ENCODE measurements around the gene GMDS. TPM values are rescaled to one million over a fixed set of nuclear protein-coding genes. Genes with fewer than 3 reads are reported as not detected.

GMDS gene
- total RNA-seq, 1 donor from 2014 or later = 44.5 TPM

GRCh38 chr6:1736346-1737105 is 508.9 kb downstream of the GMDS start:
- Mint-ChIP-seq H3K9me3 (no peaks in the 10 kb centered on the region), H3K4me1 (ENCODE audit: low read depth) (no peaks in the 10 kb centered on the region), H3K4me3 (no peak overlapping the region), H3K27me3 (ENCODE audit: insufficient read depth) (no peaks in the 10 kb centered on the region), H3K27ac (no peak overlapping the region), H3K36me3 (ENCODE audit: low read depth) (no peaks in the 10 kb centered on the region)
- intact Hi-C loops (cut with micrococcal nuclease) = no loop called here
- DNase-seq (ENCODE audit: low spot score) = no peak

- H3K9me3 Mint-ChIP-seq = no peaks in the 10 kb centered on the region
- no peaks in the 10 kb centered on the region for H3K36me3 Mint-ChIP-seq (ENCODE audit: low read depth)
- no peak overlapping the region for H3K4me3 Mint-ChIP-seq
- intact Hi-C loops (cut with micrococcal nuclease) = no loop called here
- H3K4me1 Mint-ChIP-seq (ENCODE audit: low read depth) = no peaks in the 10 kb centered on the region
- DNase-seq (ENCODE audit: low spot score) = no peak
- H3K27me3 Mint-ChIP-seq (ENCODE audit: insufficient read depth) = no peaks in the 10 kb centered on the region
- H3K27ac Mint-ChIP-seq = no peak overlapping the region
Measured at GRCh38 chr6:1735239-1735803, 510.1 kb downstream of the GMDS start.

DNA sequence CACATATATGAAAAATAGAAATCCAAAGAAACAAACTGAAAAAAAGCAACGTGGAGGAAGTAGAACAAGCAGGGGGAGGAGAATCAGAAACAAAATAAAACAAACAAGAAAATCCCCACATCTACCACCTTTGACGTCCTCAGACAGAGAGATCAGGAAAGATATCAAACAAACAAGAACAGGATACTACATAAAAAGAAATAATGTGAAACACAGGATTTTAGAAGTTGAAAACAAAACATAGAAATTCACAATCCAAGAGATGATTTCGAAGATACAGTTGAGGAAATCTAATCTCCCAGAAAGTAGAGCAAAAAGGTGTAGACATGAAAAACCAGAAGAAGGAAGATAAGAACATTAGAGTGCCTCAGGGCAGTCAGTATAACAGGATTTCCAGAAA is 514.5 kb downstream of the GMDS start:
- Mint-ChIP-seq H3K27me3 (ENCODE audit: insufficient read depth) (no peaks in the 10 kb centered on the region), H3K9me3 (no peaks in the 10 kb centered on the region), H3K27ac (no peak overlapping the region), H3K4me1 (ENCODE audit: low read depth) (no peaks in the 10 kb centered on the region), H3K4me3 (no peak overlapping the region), H3K36me3 (ENCODE audit: low read depth) (no peaks in the 10 kb centered on the region)
- no peak for DNase-seq (ENCODE audit: low spot score)
- intact Hi-C loops (cut with micrococcal nuclease) = no loop called here

DNA sequence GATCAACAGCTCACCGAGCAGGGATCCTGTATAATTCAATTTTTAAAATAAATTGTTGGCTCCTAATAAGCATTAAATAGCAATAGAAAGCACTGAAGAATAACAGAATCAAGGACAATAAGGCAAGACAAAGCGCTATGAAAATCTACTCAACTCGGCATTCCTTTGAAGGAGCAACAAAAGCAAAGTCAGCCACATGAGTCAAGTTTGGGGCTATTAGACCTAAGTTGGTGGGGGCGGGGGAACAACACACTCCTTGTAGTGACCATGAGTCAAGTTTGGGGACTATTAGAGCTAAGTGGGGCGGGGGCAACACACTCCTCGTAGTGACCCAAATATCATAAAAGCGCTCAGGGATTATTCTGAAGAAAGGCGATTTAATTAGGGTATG is 515.7 kb downstream of the GMDS start:
- no peaks in the 10 kb centered on the region for H3K9me3 Mint-ChIP-seq
- intact Hi-C loops (cut with micrococcal nuclease) = no loop called here
- DNase-seq (ENCODE audit: low spot score) = no peak
- H3K27ac Mint-ChIP-seq = no peak overlapping the region
- no peaks in the 10 kb centered on the region for H3K27me3 Mint-ChIP-seq (ENCODE audit: insufficient read depth)
- no peaks in the 10 kb centered on the region for H3K4me1 Mint-ChIP-seq (ENCODE audit: low read depth)
- H3K36me3 Mint-ChIP-seq (ENCODE audit: low read depth) = no peaks in the 10 kb centered on the region
- H3K4me3 Mint-ChIP-seq = no peak overlapping the region

DNA sequence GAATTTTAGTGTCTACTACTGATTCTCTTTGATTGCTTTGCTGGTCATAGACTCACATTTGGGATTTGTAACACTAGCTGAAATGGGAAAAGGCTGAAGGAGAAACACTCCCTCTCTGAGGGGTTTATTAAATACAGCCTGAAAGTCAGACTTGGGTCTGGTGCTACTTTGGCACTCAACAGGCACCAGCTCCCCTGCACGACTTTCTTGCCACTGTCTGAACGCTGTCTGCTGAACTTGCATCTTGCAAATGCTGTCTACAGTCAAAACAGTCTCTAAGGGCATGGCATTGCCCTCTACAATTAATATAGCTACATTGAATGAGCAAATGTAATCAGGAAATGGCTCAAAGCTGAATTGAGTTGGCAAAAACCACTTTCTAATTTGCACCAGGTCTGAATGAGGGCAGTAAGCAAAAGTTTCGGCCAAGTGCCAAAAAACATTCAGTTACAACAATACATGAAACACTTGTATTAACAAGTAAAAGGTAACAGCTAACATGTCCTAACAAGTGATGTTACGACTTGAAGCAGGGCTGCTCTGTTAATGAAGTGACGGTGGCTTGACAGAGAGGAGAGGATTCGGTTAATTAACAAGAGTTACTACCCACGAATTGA is 516.2 kb downstream of the GMDS start:
- H3K4me1 Mint-ChIP-seq (ENCODE audit: low read depth) = no peaks in the 10 kb centered on the region

GRCh38 chr6:1726341-1726768 is 519.0 kb downstream of the GMDS start:
- no peaks in the 10 kb centered on the region for H3K4me1 Mint-ChIP-seq (ENCODE audit: low read depth)
- intact Hi-C loops (cut with micrococcal nuclease) = no loop called here
- no peaks in the 10 kb centered on the region for H3K36me3 Mint-ChIP-seq (ENCODE audit: low read depth)
- H3K27ac Mint-ChIP-seq = no peak overlapping the region
- DNase-seq (ENCODE audit: low spot score) = no peak
- H3K9me3 Mint-ChIP-seq = no peaks in the 10 kb centered on the region
- no peak overlapping the region for H3K4me3 Mint-ChIP-seq
- H3K27me3 Mint-ChIP-seq (ENCODE audit: insufficient read depth) = no peaks in the 10 kb centered on the region

More for the DNA sequence above, 516.2 kb downstream of the GMDS start:
- no peaks in the 10 kb centered on the region for H3K9me3 Mint-ChIP-seq
- H3K36me3 Mint-ChIP-seq (ENCODE audit: low read depth) = no peaks in the 10 kb centered on the region
- intact Hi-C loops (cut with micrococcal nuclease) = no loop called here
- H3K4me3 Mint-ChIP-seq = no peak overlapping the region
- no peak for DNase-seq (ENCODE audit: low spot score)
- no peaks in the 10 kb centered on the region for H3K27me3 Mint-ChIP-seq (ENCODE audit: insufficient read depth)
- H3K27ac Mint-ChIP-seq = no peak overlapping the region

GRCh38 chr6:1724616-1725015 is 520.8 kb downstream of the GMDS start:
- no peaks in the 10 kb centered on the region for H3K4me1 Mint-ChIP-seq (ENCODE audit: low read depth)
- H3K27me3 Mint-ChIP-seq (ENCODE audit: insufficient read depth) = no peaks in the 10 kb centered on the region
- no peak overlapping the region for H3K27ac Mint-ChIP-seq
- intact Hi-C loops (cut with micrococcal nuclease) = no loop called here
- no peaks in the 10 kb centered on the region for H3K36me3 Mint-ChIP-seq (ENCODE audit: low read depth)
- DNase-seq (ENCODE audit: low spot score) = no peak
- H3K4me3 Mint-ChIP-seq = no peak overlapping the region
- H3K9me3 Mint-ChIP-seq = no peaks in the 10 kb centered on the region

DNA sequence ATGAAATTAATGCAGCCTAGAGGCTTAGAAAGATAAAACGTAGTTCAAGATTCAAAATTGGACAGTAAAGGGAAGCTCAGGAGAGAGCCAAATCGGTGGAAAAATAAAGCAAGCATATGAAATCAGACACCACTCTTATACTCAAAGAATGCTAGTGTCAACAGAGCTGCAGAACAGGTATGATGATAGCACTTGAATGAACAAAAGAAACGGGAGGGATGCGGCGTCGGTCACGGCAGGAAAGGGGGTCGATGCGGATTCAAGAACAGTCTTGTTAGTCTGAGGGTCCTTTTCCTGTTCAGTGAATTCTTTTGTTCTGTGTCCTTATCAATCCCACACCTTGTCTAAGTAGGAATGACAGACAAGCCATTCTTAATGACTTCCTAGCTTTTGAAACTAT is 521.3 kb downstream of the GMDS start:
- Mint-ChIP-seq H3K27ac (no peak overlapping the region), H3K36me3 (ENCODE audit: low read depth) (no peaks in the 10 kb centered on the region), H3K4me3 (no peak overlapping the region), H3K27me3 (ENCODE audit: insufficient read depth) (no peaks in the 10 kb centered on the region), H3K4me1 (ENCODE audit: low read depth) (no peaks in the 10 kb centered on the region), H3K9me3 (no peaks in the 10 kb centered on the region)
- intact Hi-C loops (cut with micrococcal nuclease) = no loop called here
- DNase-seq (ENCODE audit: low spot score) = no peak

DNA sequence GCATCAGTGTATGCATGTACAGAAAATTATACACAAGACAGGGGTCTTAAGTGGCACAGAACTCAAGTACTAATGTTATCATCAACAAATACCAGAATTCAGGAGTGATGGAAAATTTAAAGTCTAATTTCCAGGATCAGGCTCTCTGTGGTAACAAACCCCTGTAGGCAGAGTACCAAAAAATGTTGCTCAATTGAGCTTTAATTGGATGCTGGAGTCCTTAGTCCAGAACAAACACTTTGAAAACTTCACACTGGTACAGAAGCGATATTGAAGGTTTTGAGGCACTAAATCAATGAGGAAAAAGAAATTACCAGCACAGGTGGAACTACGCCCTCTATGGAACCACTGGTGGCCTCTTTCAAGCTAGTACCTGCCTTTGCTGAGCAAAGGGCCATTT is 522.6 kb downstream of the GMDS start:
- Mint-ChIP-seq H3K27me3 (ENCODE audit: insufficient read depth) (no peaks in the 10 kb centered on the region), H3K4me1 (ENCODE audit: low read depth) (no peaks in the 10 kb centered on the region), H3K36me3 (ENCODE audit: low read depth) (no peaks in the 10 kb centered on the region), H3K9me3 (no peaks in the 10 kb centered on the region), H3K4me3 (no peak overlapping the region), H3K27ac (no peak overlapping the region)
- intact Hi-C loops (cut with micrococcal nuclease) = no loop called here
- DNase-seq (ENCODE audit: low spot score) = no peak

DNA sequence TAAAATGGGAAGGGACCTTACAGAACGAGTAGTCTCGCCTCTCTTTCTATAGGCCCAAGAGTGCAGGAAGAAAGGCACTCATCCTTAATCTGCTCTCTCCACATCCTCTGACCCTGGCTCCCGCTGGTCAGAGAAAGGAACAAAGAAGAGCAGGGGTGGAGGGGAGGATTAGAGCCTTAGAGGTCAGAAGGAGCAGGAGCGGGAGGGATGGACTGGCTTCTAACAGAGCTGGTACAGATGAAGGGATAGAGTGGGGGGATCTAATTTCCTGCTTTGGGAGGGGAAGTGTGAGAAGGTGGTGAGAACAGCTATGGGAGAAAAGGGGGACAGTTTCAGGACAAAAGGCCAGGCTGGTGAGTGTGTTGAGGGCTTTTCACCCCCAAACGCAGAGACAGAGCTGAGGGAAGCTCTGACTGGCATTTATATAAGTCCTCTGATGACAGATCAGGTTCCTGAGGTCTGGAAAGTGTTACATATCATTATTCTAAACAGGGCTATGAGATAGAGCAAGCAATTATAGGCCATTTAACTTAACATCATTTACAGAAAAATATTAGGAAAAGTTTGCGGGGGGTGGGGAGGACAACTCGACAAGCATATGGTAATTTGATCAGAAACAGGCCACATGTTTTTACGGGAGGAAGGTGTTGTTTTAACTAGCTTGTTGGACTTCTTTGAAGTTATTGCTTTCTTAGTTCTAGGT is 524.6 kb downstream of the GMDS start:
- intact Hi-C loops (cut with micrococcal nuclease) = no loop called here
- Mint-ChIP-seq H3K9me3 (no peaks in the 10 kb centered on the region), H3K27me3 (ENCODE audit: insufficient read depth) (no peaks in the 10 kb centered on the region), H3K27ac (no peak overlapping the region), H3K4me1 (ENCODE audit: low read depth) (no peaks in the 10 kb centered on the region), H3K36me3 (ENCODE audit: low read depth) (no peaks in the 10 kb centered on the region), H3K4me3 (no peak overlapping the region)
- DNase-seq (ENCODE audit: low spot score) = no peak

GRCh38 chr6:1719922-1720321 is 525.5 kb downstream of the GMDS start:
- Mint-ChIP-seq H3K4me3 (no peak overlapping the region), H3K4me1 (ENCODE audit: low read depth) (no peaks in the 10 kb centered on the region), H3K27ac (no peak overlapping the region), H3K9me3 (no peaks in the 10 kb centered on the region), H3K36me3 (ENCODE audit: low read depth) (no peaks in the 10 kb centered on the region), H3K27me3 (ENCODE audit: insufficient read depth) (no peaks in the 10 kb centered on the region)
- DNase-seq (ENCODE audit: low spot score) = no peak
- intact Hi-C loops (cut with micrococcal nuclease) = no loop called here

GRCh38 chr6:1716868-1717267 is 528.5 kb downstream of the GMDS start:
- Mint-ChIP-seq H3K4me1 (ENCODE audit: low read depth) (no peaks in the 10 kb centered on the region), H3K9me3 (no peaks in the 10 kb centered on the region), H3K27ac (no peak overlapping the region), H3K4me3 (no peak overlapping the region), H3K27me3 (ENCODE audit: insufficient read depth) (no peaks in the 10 kb centered on the region), H3K36me3 (ENCODE audit: low read depth) (no peaks in the 10 kb centered on the region)
- intact Hi-C loops (cut with micrococcal nuclease) = no loop called here
- DNase-seq (ENCODE audit: low spot score) = no peak

- H3K4me1 Mint-ChIP-seq (ENCODE audit: low read depth) = no peaks in the 10 kb centered on the region
- no peak overlapping the region for H3K4me3 Mint-ChIP-seq
- no peaks in the 10 kb centered on the region for H3K27me3 Mint-ChIP-seq (ENCODE audit: insufficient read depth)
- H3K9me3 Mint-ChIP-seq = no peaks in the 10 kb centered on the region
- no peak for DNase-seq (ENCODE audit: low spot score)
- intact Hi-C loops (cut with micrococcal nuclease) = no loop called here
- H3K36me3 Mint-ChIP-seq (ENCODE audit: low read depth) = no peaks in the 10 kb centered on the region
- H3K27ac Mint-ChIP-seq = no peak overlapping the region
Measured at GRCh38 chr6:1716396-1716795, 529.0 kb downstream of the GMDS start.

Data from activated T-helper 1 cell treated with anti-CD3 and anti-CD28 coated beads, Interleukin-12 subunit alpha, Interleukin-12 subunit beta, Interleukin-2, Interleukin-4 antibody, amounts not matched to agents 30 ng/mL and 10 ng/mL and 1 ng/mL, durations not matched to agents 14 hours and 24 hours and 36 hours (primary cell).